NOMO-1 treated with dmso at 0.1 percent for 144 hours (cell line): ENCODE measurements around the gene MOB3B.

Experiments
- DNase-seq: peaks from one replicate; lab custom pipeline; 2025; ENCODE audit not compliant: unreplicated experiment; lab: John Stamatoyannopoulos, UW

MOB3B gene

DNA sequence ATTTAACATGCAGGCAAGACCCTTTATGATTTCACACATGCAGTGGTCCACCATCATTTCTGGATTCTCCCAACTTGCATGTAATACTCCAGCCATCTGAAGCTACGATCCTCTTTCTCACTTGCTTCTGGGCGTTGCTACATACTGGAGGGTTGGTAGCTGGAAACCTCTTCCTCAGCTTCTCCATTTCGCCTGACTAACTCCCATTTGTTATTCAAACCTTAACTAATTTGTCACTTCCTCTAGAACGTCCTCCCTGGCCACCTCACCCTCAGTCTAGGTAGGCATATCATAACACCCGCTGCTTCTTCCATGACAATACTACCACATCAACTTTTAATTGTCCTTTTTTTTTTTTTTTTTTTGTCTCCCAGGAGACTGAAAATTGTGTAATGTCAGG is 160.0 kb downstream of the MOB3B start:
- no peak for DNase-seq

DNA sequence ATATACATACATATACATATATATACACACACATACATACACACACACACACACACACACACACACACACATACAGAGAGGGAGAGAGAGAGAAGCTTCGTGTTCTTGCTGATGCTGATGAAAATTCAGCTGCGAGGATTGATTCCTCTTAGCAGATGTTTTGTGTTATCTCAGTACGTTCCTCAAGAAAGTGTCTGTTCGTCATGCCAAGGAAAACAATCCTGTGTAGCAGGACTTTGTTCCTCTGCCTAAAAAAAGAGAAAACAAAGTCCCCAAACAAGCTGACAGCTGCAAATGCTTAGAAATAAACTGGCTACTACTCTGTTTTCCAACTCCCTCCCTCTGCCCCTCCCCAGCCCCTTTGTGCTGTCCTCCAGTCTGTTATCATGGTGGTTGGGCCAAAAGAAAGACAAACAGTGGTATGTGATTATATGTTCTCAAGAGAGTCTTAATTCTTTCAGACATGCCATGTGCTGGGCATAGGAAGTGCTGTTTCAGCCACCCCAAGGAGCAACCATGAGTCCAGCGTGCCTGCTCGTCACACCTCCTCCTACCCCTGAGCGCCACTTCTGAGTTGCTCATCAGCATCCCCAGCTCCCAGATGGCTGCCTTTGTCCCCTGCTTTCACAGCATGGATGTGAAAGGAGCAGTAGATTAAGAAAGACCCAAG is 161.2 kb downstream of the MOB3B start:
- DNase-seq, result no peak

DNA sequence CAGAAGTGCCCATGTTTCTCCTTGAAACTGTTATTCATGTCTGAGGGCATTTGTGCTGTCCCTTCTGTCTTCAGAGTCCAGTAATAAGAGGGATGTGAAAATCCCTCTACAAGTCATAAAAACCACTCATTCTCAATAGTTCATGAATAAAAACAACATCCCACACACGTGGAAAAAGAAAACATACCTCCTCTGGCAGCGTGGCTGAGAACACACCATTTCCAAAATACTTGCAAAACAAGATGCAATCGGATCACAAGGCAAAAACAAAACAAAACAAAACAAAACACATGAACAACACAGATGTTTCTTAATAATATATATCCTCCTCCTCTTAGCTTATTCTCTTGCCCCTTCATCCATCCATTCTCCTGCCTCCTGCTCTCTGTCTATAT is 161.7 kb downstream of the MOB3B start:
- DNase-seq, result no peak

DNA sequence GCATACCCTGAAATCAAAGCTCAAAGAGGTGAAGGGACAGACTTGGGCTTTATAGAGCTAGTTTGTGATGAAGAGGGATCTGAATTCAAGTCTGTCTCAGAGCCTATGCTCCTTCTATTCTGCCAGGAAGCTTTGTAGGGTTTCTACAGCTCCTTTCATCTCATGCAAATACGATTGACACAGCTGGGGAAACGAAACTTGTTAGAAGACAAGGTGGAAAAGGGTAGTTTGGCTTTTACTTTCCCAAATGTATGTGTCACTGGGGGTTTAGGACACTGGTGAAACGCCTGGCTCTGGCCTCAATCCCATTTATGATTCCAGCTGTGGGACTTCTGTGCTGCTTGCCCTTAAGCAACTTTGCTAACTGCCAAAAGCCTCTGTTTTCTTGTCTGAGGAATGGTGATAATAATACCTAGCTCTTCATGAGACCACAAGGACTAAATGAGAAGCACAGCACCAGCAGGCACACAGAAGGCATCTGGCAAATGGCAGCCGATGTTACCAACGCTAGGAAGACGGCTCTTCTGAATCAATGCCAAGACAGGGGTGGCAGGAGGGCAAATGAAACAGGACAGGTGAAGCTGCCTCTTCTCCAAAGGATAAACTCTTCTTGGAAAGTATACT is 162.3 kb downstream of the MOB3B start:
- no peak for DNase-seq

DNA sequence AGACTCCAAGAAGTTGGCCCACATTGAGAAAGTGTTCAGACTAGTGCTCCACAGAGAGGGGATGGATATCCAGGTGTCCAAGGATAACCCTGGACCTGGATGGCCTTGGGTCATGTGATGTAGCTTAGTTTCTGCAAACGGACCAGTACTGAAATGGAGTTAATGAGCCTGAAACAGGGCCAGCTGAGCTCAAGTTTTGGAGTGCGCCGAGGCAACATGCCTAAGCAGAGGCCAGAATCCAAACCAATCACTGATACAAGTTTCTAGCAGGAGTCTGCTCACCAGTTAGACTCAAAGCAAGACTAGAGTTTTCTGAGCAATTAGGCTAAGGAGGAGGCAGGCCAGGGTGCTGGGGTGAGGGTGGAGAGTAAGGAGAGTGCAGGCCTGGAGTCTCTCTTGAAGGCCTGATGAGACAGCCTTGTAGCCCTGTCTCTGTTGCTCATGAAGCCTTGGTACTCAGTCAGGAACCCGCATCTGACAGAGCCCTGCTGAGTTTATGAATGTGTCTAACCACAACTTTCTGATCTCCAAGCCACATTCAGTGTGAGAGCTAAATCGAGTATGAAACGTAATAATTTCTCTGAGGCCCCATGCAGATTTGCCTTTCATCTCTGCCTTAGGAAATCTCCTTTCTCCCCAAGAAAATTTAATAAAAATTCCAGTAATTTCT is 163.8 kb downstream of the MOB3B start:
- no peak for DNase-seq

DNA sequence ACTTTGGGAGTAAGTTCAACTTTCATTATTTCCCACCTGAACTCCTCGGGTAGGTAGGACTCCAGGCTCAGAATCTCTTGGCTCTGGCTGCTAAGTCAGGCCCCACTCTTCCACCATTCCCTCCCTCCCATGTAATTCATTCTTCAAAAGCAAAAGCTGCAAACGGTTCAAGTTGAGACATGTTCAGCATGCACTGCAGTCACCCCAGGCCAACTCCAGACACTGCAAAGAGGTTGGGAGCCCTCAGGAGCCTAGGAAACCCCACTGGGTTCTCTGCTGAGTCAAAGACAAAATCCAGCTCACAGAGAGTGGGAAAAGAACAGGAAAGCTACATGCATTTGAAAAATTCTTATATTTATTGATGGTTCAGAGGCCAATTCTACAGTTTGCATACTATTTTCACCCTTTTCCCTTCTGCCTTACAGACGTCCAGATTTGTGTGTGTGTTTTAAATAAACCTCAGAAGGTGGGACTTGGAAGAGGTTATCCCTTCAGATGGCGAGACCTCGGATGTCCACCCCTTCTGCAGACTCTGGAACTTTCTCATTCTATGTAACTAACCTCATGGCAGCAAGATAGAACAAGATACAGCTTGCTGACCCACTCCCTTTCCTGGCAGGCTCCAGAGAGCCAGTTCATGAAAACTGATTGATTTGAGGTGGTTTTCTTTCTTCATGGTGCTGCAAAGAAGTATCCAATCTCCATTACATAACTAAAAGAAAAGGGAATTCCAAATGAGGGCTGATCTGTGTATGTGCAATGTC is 167.0 kb downstream of the MOB3B start:
- no peak for DNase-seq

DNA sequence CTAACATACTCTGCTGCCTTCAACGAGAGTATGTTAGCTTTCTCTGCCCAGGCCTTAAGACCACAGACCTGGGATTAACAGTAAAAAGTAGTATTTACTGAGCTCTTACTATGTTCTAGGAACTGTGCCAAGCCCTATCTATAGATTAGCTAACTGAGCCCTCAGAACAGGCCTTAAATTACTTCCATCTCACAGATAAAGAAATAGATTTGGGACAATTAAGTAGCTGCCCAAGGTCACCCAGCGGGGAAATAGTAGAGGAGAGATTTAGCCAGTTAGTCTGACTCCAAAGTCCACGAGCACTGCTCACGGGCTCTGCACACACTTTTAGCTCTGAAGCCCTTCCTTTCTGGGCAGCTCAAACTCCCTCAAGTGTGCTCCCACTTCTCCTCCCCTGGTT is 168.1 kb downstream of the MOB3B start:
- no peak for DNase-seq

DNA sequence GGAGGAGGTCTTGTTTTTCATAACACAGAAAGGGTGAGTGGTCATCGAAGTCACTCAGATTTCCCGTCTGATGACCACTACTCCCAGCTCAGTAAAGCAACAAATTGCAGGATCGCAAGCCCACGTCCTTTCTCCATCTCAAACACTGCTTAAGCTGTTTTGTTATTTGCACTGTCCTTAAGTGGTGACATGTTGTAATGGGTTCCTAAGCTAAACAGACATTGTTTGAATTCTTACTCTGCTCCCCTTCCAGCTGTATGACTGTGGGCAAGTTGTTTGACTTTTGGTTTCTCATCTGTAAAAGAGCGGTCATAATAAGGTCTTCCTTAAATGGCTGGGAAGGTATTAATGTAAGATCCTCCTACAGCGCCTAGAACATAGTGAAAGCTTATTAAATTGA is 169.9 kb downstream of the MOB3B start:
- DNase-seq, result no peak

DNA sequence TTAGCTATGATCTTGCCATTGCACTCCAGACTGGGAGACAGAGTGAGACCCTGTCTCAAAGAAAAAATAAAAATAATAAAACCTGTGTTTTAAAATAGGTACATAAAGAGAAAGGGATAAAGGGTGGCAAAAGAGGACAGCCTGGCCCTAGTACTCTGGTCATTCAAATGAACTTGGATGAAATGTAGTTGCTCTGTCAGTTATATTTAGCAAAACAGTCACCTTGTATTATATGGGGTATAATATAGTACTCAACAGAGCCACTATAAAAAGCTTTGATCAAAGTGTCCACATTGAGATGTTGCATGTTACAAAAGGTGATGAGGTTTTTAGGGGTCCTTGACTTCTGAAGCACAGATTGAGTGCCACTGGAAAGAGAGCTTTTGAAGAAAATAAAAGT is 171.6 kb downstream of the MOB3B start:
- no peak for DNase-seq

DNA sequence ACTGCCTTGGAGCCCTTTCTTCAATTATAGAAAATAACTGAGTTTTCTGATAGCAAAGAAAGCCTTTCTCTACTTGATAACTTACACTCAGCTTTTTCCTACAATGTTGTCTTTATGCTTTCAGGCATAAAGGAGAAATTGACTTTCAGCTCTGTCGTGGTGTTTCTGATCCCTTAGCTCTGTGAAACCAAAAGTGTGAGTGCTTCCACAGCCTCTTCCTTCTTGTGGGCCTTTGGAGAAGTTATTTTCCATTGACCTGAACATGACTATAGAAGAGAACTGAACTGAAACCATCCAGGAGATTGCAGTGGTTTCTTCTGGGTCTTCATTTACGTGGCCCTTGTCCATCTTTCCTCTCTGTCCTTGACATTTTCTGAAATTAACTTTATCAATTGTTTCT is 173.2 kb downstream of the MOB3B start:
- DNase-seq, result no peak

DNA sequence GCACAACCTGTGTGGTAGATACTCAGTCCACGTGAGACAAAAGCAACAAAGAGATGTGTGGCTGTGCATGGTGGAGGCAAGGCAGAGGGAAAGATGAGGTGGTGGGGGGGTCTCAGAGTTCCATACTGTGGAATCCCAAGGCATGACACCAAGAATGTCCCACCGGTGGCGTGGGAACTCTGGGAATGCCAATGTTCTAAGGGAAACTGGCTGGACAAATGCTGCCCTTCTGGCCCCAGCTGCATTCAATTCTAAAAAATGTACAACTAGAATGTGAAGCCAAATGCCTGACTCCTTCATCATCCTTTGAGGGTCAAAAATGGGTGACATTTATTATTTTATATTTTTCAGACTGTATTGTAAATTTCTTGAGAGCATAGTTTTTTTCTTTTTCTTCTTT is 174.4 kb downstream of the MOB3B start:
- no peak for DNase-seq

DNA sequence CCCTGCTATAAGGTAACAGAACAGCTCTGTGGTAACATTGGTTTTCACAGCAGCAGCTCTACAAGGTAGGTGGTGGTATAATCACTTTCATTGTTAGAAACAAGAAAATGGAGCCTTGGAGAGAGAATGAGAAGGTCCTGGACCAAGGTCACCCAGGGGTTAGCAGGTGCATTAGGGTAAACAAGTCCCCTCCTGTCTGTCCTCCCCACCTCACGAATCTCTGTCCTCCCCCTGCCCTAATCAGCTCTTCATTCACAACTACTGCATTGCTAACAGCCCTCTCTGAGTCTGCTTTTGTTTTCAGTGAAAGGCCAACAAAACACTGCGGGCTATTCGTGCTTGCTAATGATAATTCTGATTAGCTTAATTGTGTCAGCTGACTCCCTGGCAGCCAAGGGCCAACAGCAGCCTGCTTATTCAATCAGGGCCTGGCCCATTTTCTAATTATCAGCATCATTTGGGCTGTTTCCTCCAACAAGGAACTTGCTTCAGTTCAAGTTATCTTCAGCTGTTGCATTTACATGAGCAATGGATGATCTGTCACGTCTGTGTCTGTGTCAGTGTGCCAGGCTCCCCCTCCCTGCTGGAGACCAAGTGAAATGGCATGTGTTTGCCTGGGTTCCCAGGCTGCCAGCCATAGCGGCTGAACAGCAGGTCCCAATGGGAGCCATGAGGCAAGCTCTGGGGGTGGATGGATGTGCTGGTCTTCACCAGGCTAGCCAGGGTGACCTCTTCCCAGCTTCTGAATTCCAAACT is 176.0 kb downstream of the MOB3B start:
- DNase-seq, result no peak

DNA sequence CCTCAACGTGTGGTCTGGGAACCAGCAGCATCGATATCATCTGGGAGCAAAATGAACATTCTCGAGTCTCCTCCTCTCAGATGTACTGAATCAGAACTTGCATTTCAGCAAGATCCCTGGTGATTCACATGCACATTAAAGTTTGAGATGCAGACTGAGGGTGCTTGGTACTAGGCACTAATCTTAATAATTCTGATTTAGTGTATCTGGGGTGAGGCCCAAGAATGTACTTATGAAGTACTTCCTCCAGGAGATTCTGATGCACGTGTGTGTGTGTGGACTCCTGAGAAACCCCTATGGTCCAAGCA is 176.5 kb downstream of the MOB3B start:
- DNase-seq, result no peak

DNA sequence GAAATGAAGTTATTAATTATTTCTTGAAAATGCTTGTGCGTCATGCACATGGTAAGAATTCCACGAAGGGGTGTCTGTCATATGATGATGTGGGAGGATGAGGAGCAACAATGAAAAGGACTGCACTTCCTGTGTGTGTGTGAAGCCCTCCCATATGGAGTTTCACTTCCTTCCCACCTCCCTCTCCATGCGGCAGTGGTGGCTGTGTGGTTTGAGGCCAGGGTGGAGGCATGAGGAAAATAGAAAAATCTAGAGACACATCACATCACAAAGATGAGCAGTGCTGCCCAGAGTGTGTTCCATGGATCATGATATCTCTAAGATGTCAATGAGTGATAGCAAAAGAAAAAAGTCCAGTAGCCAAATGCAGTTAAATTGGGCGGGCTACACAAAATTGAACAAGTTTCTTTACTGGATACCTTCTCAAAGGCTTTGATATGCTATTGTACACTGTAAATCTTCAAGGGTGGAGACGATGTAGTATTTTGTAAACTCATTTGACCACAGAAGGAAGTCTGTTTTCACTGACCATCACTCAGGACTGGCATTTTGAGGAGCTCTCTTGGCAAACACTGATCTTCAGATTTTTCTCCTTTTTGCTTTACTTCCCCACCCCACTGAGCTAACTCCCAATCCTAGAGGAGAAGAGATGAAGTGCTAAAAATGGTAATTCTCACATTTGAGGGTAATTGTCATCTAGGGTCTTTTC is 177.0 kb downstream of the MOB3B start:
- DNase-seq, result no peak

DNA sequence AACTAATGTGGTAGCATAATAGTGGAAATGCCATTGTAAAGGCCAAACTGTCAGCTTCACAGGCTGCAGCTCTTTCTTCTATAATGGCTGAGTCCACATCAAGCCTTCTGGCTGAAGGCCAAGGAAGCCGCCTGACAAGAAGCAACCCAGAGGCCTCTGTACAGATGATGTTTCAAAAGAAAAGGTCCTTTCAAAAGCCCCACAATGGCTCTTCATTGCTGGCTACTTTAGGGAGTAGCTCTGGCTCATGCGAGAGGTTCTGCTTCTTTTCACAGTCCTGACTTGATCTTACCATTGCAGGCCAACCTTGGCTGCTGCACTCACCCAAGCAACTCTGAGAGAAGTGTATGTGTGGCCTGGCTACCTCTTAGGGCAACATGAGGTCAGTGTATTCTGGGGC is 178.2 kb downstream of the MOB3B start:
- DNase-seq, result no peak

DNA sequence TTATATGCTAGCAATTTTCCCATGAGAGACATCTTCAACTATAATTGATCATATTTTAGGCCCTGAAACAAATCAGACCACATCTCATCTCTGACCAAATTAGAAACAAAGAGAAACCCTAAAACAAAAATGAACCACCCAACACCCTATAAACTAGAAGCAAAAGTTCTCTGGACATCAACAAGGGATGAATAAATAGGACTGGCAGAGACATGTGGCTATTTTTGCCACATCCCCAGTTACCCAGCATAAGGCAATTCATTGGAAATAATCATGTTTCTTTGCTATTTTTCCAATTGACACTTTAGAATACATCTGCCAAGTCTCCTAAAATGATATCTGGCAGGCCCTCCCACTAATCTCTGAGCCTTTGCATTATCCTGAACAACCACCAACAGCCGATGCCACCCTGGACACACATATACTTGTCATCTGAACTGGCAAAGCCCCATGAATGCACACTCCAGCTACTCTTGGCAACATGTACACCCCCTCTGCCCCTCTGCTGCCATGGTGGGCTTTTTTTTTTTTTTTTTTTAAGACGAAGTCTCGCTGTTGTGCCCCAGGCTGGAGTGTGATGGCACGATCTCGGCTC is 179.1 kb downstream of the MOB3B start:
- no peak for DNase-seq

DNA sequence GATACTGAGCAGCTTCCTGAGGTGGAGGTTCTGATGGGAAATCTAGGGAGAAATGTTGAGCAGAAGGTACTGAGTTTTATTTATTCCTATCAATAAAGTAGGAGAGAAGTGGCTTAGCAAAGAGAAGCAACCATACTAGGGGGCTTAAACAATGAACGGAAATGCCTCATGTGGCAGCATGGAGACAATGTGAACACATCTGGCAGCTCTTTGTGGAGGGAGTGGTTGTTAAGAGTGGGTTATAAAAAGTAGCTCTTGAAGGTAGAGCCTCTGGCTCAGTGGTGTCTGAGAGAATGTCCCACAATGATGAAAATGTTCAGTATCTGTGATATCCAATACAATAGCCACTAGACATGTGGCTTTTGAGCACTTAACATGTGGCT is 179.9 kb downstream of the MOB3B start:
- no peak for DNase-seq

DNA sequence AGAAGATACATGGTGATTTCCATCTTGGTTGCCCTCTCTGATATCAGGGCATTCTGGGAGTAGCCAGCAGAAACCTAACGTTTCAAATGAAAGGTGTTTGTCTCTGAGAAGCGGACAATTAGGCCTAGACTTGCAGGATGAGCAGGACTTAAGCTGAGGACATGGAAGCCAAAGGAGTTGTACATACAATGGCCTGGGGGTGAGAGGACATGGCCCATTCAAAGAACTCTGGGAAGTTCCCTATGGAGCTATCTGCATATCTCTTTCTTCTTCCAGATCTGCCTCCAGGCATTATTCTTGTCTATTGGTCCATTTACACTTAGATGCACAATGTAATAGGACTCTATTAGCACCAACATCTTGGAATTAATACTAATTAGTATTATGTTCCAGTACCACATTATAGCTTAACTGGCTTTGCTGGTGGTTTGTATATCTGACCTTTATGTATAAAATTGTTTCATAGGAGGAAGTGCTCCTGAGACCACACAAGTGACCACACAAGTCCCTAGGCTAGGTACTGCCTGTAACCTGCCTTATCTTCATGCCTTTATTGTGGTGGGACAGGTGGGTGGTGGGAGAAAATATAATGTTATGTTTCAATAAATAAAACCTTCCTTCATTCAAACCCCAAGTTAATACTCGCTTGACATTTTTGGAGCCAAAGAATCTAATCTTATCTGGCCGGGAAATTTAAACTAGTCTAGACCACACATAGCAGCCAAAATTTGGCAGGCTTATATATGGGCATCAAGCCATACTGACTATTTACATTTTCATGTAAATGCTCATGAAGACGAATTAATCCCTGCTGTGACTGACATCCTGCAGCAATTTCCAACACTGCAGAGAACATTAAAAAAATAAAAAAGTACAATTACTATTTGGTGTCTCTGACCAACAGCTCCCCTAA is 180.6 kb downstream of the MOB3B start:
- DNase-seq, result no peak

DNA sequence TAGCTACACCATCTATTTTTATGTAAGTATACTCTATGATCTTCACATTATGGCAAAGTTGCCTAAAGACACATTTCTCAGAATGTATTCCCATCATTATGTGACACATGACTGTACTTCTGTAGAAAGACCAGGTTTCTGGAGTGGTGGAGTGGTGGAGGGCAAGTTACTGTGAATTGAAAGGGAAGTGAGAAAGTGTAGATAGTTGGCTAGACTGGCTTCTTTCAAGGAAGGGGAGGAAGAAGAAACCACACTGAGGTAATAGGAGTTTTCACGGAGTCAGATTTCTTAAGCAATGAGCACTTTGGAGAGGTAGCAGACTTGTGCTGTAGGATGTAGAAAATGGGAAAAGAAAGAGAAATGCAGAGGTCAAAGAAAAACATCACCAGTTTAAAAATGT is 181.7 kb downstream of the MOB3B start:
- no peak for DNase-seq
